H1 (cell line): ENCODE data around the gene MAGOH. TPM values are rescaled to one million over a fixed set of nuclear protein-coding genes. Genes with fewer than 3 reads are reported as not detected.

Source experiments
- CTCF ChIA-PET: fragments of 300-600 bp; sonication (Branson Sonifier 250); formaldehyde crosslinking; loops from one replicate; lab custom pipeline; 2021; ENCODE audit not compliant: partially characterized antibody; lab: Charles Lee
- POLR2A ChIA-PET: fragments of 300-600 bp; sonication (Branson Sonifier 250); formaldehyde crosslinking; loops from one replicate; lab custom pipeline; 2021; ENCODE audit warnings: inconsistent platforms; ENCODE audit not compliant: partially characterized antibody; lab: Charles Lee
- DNase-seq, 2 experiments: peaks; one replicate each; pipeline versions ENCODE4 v3.0.0 to v3.0.0-alpha.2; 2010 to 2022; ENCODE audit warnings: low spot score in 2 of 2, low read depth in 1 of 2, mixed read lengths in 1 of 2
- FAIRE-seq: peaks from 2 replicates; lab custom pipeline; 2011; peaks lifted over from hg19 to GRCh38; lab: Jason Lieb, UNC
- H2AFZ ChIP-seq: 2 replicates; pipeline ENCODE4 v1.8.1; 2012; ENCODE audit warnings: low read length, inconsistent platforms
- H2AK5ac ChIP-seq: 2 replicates; pipeline ENCODE4 v1.6.1; 2013; ENCODE audit warnings: low read depth, low read length
- H2BK120ac ChIP-seq: replicated peaks from 2 replicates; pipeline ENCODE3; 2013; ENCODE audit warnings: low read depth, low read length, inconsistent platforms
- H2BK12ac ChIP-seq: 2 replicates; pipeline ENCODE4 v1.6.1; 2013; ENCODE audit warnings: low read depth, low read length
- H2BK15ac ChIP-seq: 2 replicates; pipeline ENCODE4 v1.6.1; 2013; ENCODE audit warnings: low read length
- H2BK20ac ChIP-seq: 2 replicates; pipeline ENCODE4 v1.6.1; 2013; ENCODE audit warnings: low read length
- H2BK5ac ChIP-seq: 2 replicates; pipeline ENCODE4 v1.6.1; 2013; ENCODE audit warnings: low read depth, low read length
- H3K14ac ChIP-seq: 2 replicates; pipeline ENCODE4 v1.6.1; 2013; ENCODE audit warnings: inconsistent platforms; ENCODE audit not compliant: insufficient read length
- H3K18ac ChIP-seq: 2 replicates; pipeline ENCODE4 v1.6.1; 2013; ENCODE audit warnings: low read length; ENCODE audit errors: extremely low read depth
- H3K23ac ChIP-seq: 2 replicates; pipeline ENCODE4 v1.6.1; 2013; ENCODE audit warnings: inconsistent platforms; ENCODE audit not compliant: insufficient read length
- H3K23me2 ChIP-seq: 2 replicates; pipeline ENCODE4 v1.6.1; 2013; ENCODE audit warnings: low read depth, low read length
- H3K27ac ChIP-seq: 2 replicates; pipeline ENCODE4 v1.6.1; 2011; ENCODE audit warnings: low read depth, low read length, inconsistent platforms
- H3K27me3 ChIP-seq, 4 experiments: replicated peaks in 1 of 4; 1 replicate in 1 of 4; 2 replicates in 3 of 4; pipeline versions ENCODE4 v1.6.1 to v1.8.1; 2011 to 2013; ENCODE audit warnings: low read length in 3 of 4, mild to moderate bottlenecking in 3 of 4, inconsistent platforms in 2 of 4, mixed read lengths in 2 of 4, moderate library complexity in 1 of 4; ENCODE audit not compliant: control insufficient read depth in 3 of 4, insufficient read depth in 3 of 4; ENCODE audit errors: extremely low read depth in 1 of 4
- H3K36me3 ChIP-seq, 4 experiments: 2 replicates each; pipeline versions ENCODE4 v1.6.1 to v1.8.1; 2011 to 2013; ENCODE audit warnings: mild to moderate bottlenecking in 4 of 4, low read length in 3 of 4, moderate library complexity in 2 of 4, control low read depth in 1 of 4, inconsistent platforms in 1 of 4; ENCODE audit not compliant: insufficient read depth in 4 of 4, control insufficient read depth in 2 of 4
- H3K4ac ChIP-seq: replicated peaks from 2 replicates; pipeline ENCODE3; 2013; ENCODE audit warnings: low read length, low read depth, mixed read lengths, inconsistent platforms; ENCODE audit not compliant: insufficient read length
- H3K4me1 ChIP-seq, 4 experiments: replicated peaks in 1 of 4; 1 replicate in 1 of 4; 2 replicates in 3 of 4; pipeline versions ENCODE4 v1.6.1 to v1.8.1; 2011 to 2013; ENCODE audit warnings: low read length in 3 of 4, inconsistent platforms in 2 of 4, mixed read lengths in 1 of 4; ENCODE audit not compliant: insufficient read depth in 4 of 4, control insufficient read depth in 3 of 4
- H3K4me2 ChIP-seq, 2 experiments: 2 replicates each; pipeline versions ENCODE4 v1.6.1 to v1.8.1; 2011 to 2013; ENCODE audit warnings: low read depth in 2 of 2, low read length in 2 of 2, control low read depth in 1 of 2, inconsistent platforms in 1 of 2, mild to moderate bottlenecking in 1 of 2; ENCODE audit not compliant: insufficient read depth in 1 of 2
- H3K4me3 ChIP-seq, 4 experiments: fragments of 200-600, 300-600 bp in 1 of 4; sonication (generic), shearing (Covaris generic), sonication (Bioruptor Twin) in 1 of 4; 2 replicates each; pipeline versions ENCODE4 v1.5.1 to v1.8.1; 2011 to 2016; ENCODE audit warnings: low read length in 4 of 4, low read depth in 3 of 4, control low read depth in 2 of 4, inconsistent platforms in 2 of 4, mild to moderate bottlenecking in 2 of 4, mixed read lengths in 1 of 4, moderate library complexity in 1 of 4; ENCODE audit not compliant: insufficient read depth in 2 of 4; ENCODE audit errors: extremely low read depth in 1 of 4
- H3K56ac ChIP-seq: replicated peaks from 2 replicates; pipeline ENCODE3; 2013; ENCODE audit warnings: low read depth, mild to moderate bottlenecking, mixed read lengths, low read length, inconsistent platforms; ENCODE audit not compliant: insufficient read length
- H3K79me1 ChIP-seq: 2 replicates; pipeline ENCODE4 v1.6.1; 2013; ENCODE audit warnings: low read depth, low read length, control low read depth
- H3K79me2 ChIP-seq, 2 experiments: 2 replicates each; pipeline versions ENCODE4 v1.6.1 to v1.8.1; 2012 to 2013; ENCODE audit warnings: low read length in 2 of 2, mild to moderate bottlenecking in 2 of 2, inconsistent platforms in 1 of 2; ENCODE audit not compliant: insufficient read depth in 2 of 2, control insufficient read depth in 1 of 2
- H3K9ac ChIP-seq, 4 experiments: replicated peaks in 1 of 4; 1 replicate in 1 of 4; 2 replicates in 3 of 4; pipeline versions ENCODE4 v1.6.1 to v1.8.1; 2011 to 2013; ENCODE audit warnings: low read depth in 3 of 4, low read length in 3 of 4, control low read depth in 2 of 4, mild to moderate bottlenecking in 2 of 4, moderate library complexity in 2 of 4, inconsistent platforms in 1 of 4; ENCODE audit errors: extremely low read depth in 1 of 4
- H3K9me3 ChIP-seq, 2 experiments: 2 replicates each; pipeline versions ENCODE4 v1.6.1 to v1.8.1; 2012 to 2013; ENCODE audit warnings: mild to moderate bottlenecking in 2 of 2, moderate library complexity in 2 of 2, control low read depth in 1 of 2, inconsistent platforms in 1 of 2, low read depth in 1 of 2, low read length in 1 of 2, mixed read lengths in 1 of 2; ENCODE audit not compliant: insufficient read depth in 2 of 2
- H4K20me1 ChIP-seq, 2 experiments: replicated peaks in 1 of 2; 2 replicates each; pipeline versions ENCODE3 to v1.8.1; 2011 to 2013; ENCODE audit warnings: inconsistent platforms in 2 of 2, low read length in 2 of 2, mild to moderate bottlenecking in 1 of 2; ENCODE audit not compliant: insufficient read depth in 2 of 2, control insufficient read depth in 1 of 2
- H4K5ac ChIP-seq: 2 replicates; pipeline ENCODE4 v1.6.1; 2013; ENCODE audit warnings: low read length, low read depth, mixed read lengths, inconsistent platforms; ENCODE audit not compliant: insufficient read length
- H4K8ac ChIP-seq: 2 replicates; pipeline ENCODE4 v1.8.0; 2013; ENCODE audit warnings: mild to moderate bottlenecking, moderate library complexity, low read length, inconsistent platforms; ENCODE audit not compliant: insufficient read depth; ENCODE audit errors: extremely low read depth
- H4K91ac ChIP-seq: replicated peaks from 2 replicates; pipeline ENCODE3; 2013; ENCODE audit warnings: low read length, mixed read lengths, inconsistent platforms; ENCODE audit not compliant: insufficient read length
- EZH2 ChIP-seq: fragments of 200-600 bp; sonication (generic); IDR thresholded peaks from 2 replicates; pipeline ENCODE4 v1.7.1; 2012; ENCODE audit warnings: low read depth, mild to moderate bottlenecking, moderate library complexity, low read length, inconsistent platforms; ENCODE audit not compliant: severe bottlenecking
- FOSL1 ChIP-seq: IDR thresholded peaks from 2 replicates; pipeline ENCODE4 v1.6.1; 2011; ENCODE audit warnings: mild to moderate bottlenecking, low read depth, low read length, moderate library complexity; ENCODE audit not compliant: insufficient read depth
- JUN ChIP-seq: IDR thresholded peaks from 2 replicates; pipeline ENCODE4 v1.6.1; 2011; ENCODE audit warnings: low read depth, mild to moderate bottlenecking, improper control_type of control experiment, low read length
- KDM5A ChIP-seq: fragments of 200-600 bp; IDR thresholded peaks from 2 replicates; pipeline ENCODE4 v1.7.1; 2012; ENCODE audit warnings: mild to moderate bottlenecking, low read length, inconsistent platforms, mixed read lengths
- NANOG ChIP-seq: IDR thresholded peaks from 2 replicates; pipeline ENCODE4 v1.6.1; 2011; ENCODE audit warnings: low read length, low read depth, mild to moderate bottlenecking, inconsistent platforms; ENCODE audit not compliant: insufficient read depth, poor library complexity, severe bottlenecking
- RBBP5 ChIP-seq: IDR thresholded peaks from 2 replicates; pipeline ENCODE4 v1.7.1; 2012; ENCODE audit warnings: low read depth, mild to moderate bottlenecking, inconsistent platforms, low read length, moderate library complexity, borderline replicate concordance
- SIX5 ChIP-seq: IDR thresholded peaks from 2 replicates; pipeline ENCODE4 v1.6.1; 2011; ENCODE audit warnings: mild to moderate bottlenecking, low read depth, low read length
- YY1 ChIP-seq: IDR thresholded peaks from 2 replicates; pipeline ENCODE4 v1.6.1; 2011; ENCODE audit warnings: low read depth, mild to moderate bottlenecking, low read length
- WGBS, 2 experiments: shearing (Covaris generic) in 1 of 2; methylation state at CpG; one replicate each; pipeline versions ENCODE4 v1.1.6 to v1.1.7; 2013 to 2015; ENCODE audit warnings: low lambda C conversion rate in 2 of 2, mixed read lengths in 2 of 2, inconsistent platforms in 1 of 2, low coverage in 1 of 2, missing lambda C conversion rate in 1 of 2; ENCODE audit not compliant: insufficient replicate concordance in 2 of 2, insufficient coverage in 1 of 2, insufficient read length in 1 of 2; ENCODE audit errors: extremely low coverage in 1 of 2, missing lambda C conversion rate in 1 of 2; 5-methylcytosine and 5-hydroxymethylcytosine counted together
- polyA plus RNA-seq, 7 experiments: library from polyadenylated mRNA; depleted of rRNA in 3 of 7; stranded (reverse) in 5 of 7; unstranded in 2 of 7; fragments of >200 nt in 5 of 7; fragments of 200-250 nt in 2 of 7; gene quantifications; 1 replicate in 5 of 7; 2 replicates in 1 of 7; 4 replicates in 1 of 7; pipeline versions ENCODE4 v1.2.1 to v1.2.3, GENCODE V29; 2011 to 2013; ENCODE audit warnings: missing spikeins in 2 of 7, mixed read lengths in 2 of 7
- total RNA-seq: library from RNA; stranded (reverse); fragmentation: NEBNext Ultra II Directional; extraction: Animal tissue kit (Norgen Biotek cat#: 25700); gene quantifications from 2 replicates; pipeline ENCODE4 v1.2.1, GENCODE V29; 2021
- TF ChIP-seq, protein P1 (sequence below): IDR thresholded peaks from 2 replicates; pipeline ENCODE4 v1.6.1; 2011; ENCODE audit warnings: low read length, improper control_type of control experiment

Gene MAGOH
- total and polyA plus RNA-seq, 2 of the 8 experiments (the other 6 are each of a cell fraction or from before 2014, with no cell fraction given), result 46.9 to 74.3 TPM

DNA sequence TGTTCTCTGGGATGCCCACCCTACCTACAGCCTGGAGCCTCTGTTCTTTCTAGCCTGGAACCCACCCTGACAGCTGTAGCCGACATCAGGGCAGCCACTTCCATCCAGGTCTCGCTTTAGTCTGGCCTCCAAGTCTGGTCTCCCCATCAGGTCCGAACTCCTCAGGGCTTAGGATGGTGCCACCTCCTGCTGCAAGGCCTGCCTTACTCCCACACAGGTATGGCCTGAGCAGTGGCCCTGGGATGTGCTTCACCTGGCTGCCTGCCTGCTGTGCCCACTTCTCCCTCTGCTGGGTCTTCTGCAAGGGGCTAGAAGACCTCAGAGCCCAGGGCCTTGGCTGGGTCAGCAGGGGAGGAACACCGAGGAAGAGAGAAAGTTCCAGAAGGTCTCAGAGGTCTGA, 35.7 kb upstream of the MAGOH start:
- no peak overlapping the region for H2BK20ac ChIP-seq
- no peak for TF ChIP-seq RBBP5
- TF ChIP-seq, protein P1, sequence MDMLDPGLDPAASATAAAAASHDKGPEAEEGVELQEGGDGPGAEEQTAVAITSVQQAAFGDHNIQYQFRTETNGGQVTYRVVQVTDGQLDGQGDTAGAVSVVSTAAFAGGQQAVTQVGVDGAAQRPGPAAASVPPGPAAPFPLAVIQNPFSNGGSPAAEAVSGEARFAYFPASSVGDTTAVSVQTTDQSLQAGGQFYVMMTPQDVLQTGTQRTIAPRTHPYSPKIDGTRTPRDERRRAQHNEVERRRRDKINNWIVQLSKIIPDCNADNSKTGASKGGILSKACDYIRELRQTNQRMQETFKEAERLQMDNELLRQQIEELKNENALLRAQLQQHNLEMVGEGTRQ, result no peak
- no peak for TF ChIP-seq JUN
- no peak for TF ChIP-seq NANOG
- TF ChIP-seq YY1, result no peak
- no peak for TF ChIP-seq KDM5A
- TF ChIP-seq EZH2, result no peak
- no peak for TF ChIP-seq SIX5
- no peak for TF ChIP-seq FOSL1
- no peak overlapping the region for H2AFZ ChIP-seq
- H3K23ac ChIP-seq, result no peak overlapping the region
- no peak overlapping the region for H3K14ac ChIP-seq
- 90% methylated on average over 4 of the region's 4 CpGs; no CpG with 5 or more reads in 1 of the 2 experiments for WGBS, 2 experiments
- H3K56ac ChIP-seq, result no peak overlapping the region
- no peak overlapping the region for H3K18ac ChIP-seq
- no peak overlapping the region for H2BK120ac ChIP-seq
- peaks cover 4 to 5% of the 10 kb centered on the region in 2 experiments for H4K20me1 ChIP-seq
- H3K4me1 ChIP-seq, result no peaks in the 10 kb centered on the region
- POLR2A ChIA-PET, result no interaction called here
- CTCF ChIA-PET, result interaction anchor here (1.2 to 7.0 kb wide), 5 partner anchors 8 to 196 kb away, joined by 3 to 103 read pairs (median 8); no protein-coding TSS in a partner anchor
- FAIRE-seq (no peak), DNase-seq (no peak)
- H3K23me2 ChIP-seq, result no peaks in the 10 kb centered on the region
- H2BK12ac ChIP-seq, result no peak overlapping the region
- no peak overlapping the region for H3K4ac ChIP-seq
- H3K79me2 ChIP-seq, result no peaks in the 10 kb centered on the region
- no peak overlapping the region for H2BK5ac ChIP-seq
- no peaks in the 10 kb centered on the region for H3K9me3 ChIP-seq
- H2BK15ac ChIP-seq, result no peak overlapping the region
- no peak overlapping the region for H2AK5ac ChIP-seq
- H3K27ac ChIP-seq, result no peak overlapping the region
- no peak overlapping the region for H3K4me3 ChIP-seq
- H3K4me2 ChIP-seq, result no peak overlapping the region
- no peaks in the 10 kb centered on the region for H3K27me3 ChIP-seq
- H3K79me1 ChIP-seq, result 0 out of 2 replicates have a peak, but pooled peaks cover 3% of the 10 kb centered on the region
- no peak overlapping the region for H4K5ac ChIP-seq
- no peak overlapping the region for H4K91ac ChIP-seq
- H3K36me3 ChIP-seq, result peaks cover 11 to 61% (median 46%) of the 10 kb centered on the region in 4 experiments; a peak in 7 of 8 replicates
- no peak overlapping the region for H3K9ac ChIP-seq
- no peak overlapping the region for H4K8ac ChIP-seq
